IPS-NIHi11 (cell line): ENCODE results near the gene CPNE2.
"Not testable (repeated sequence)": the region's sequence is repeated elsewhere in the genome, so short reads cannot be mapped to it uniquely, and the experiment has no call there.

Experiments
- DNase-seq: peaks from one replicate; pipeline ENCODE4 v3.0.0; 2012; ENCODE audit warnings: mixed read lengths, low spot score

The CPNE2 gene

GRCh38 chr16:57098188-57098841, 5.9 kb downstream of the CPNE2 start:
- DNase-seq = no peak

GRCh38 chr16:57099965-57100364, 7.6 kb downstream of the CPNE2 start:
- DNase-seq = not testable (repeated sequence)

- no peak for DNase-seq
These were observed 8.1 kb downstream of the CPNE2 start for GRCh38 chr16:57100445-57100844.

- DNase-seq = no peak
These were observed 10.8 kb downstream of the CPNE2 start for GRCh38 chr16:57102888-57103851.

- DNase-seq = no peak
These were observed 12.3 kb downstream of the CPNE2 start for GRCh38 chr16:57104706-57105105.

GRCh38 chr16:57105184-57105583, 12.8 kb downstream of the CPNE2 start:
- DNase-seq = no peak

- no peak for DNase-seq
These were observed 14.4 kb downstream of the CPNE2 start for GRCh38 chr16:57106767-57107166.

GRCh38 chr16:57107321-57107922, 15.0 kb downstream of the CPNE2 start:
- DNase-seq = no peak

- DNase-seq = no peak
These were observed 16.0 kb downstream of the CPNE2 start for GRCh38 chr16:57108432-57108831.

- not testable (repeated sequence) for DNase-seq
These were observed 17.1 kb downstream of the CPNE2 start for GRCh38 chr16:57109259-57110105.

- no peak for DNase-seq
These were observed 18.6 kb downstream of the CPNE2 start for GRCh38 chr16:57110937-57111336.

- no peak for DNase-seq
These were observed 19.0 kb downstream of the CPNE2 start for GRCh38 chr16:57111420-57111819.

GRCh38 chr16:57112403-57113041, 20.1 kb downstream of the CPNE2 start:
- DNase-seq = no peak

- no peak for DNase-seq
These were observed 20.7 kb downstream of the CPNE2 start for GRCh38 chr16:57113042-57113453.

GRCh38 chr16:57113664-57114063, 21.3 kb downstream of the CPNE2 start:
- no peak for DNase-seq

GRCh38 chr16:57115168-57115513, 22.8 kb downstream of the CPNE2 start:
- no peak for DNase-seq

GRCh38 chr16:57115514-57116182, 23.3 kb downstream of the CPNE2 start:
- DNase-seq = peak; percentile 56

GRCh38 chr16:57118461-57119084, 26.2 kb downstream of the CPNE2 start:
- DNase-seq = no peak

- no peak for DNase-seq
These were observed 31.0 kb downstream of the CPNE2 start for GRCh38 chr16:57123216-57123973.
